Neuronal stem cell (in vitro differentiated cells): ENCODE data around the gene PSTPIP1.

Experiments
- DNase-seq: peaks from one replicate; pipeline ENCODE4 v3.0.0-alpha.2; 2013; ENCODE audit warnings: low spot score
- H2AFZ ChIP-seq: one replicate; pipeline ENCODE4 v1.6.1; 2013; ENCODE audit warnings: mild to moderate bottlenecking, low read length, inconsistent platforms
- H2AK5ac ChIP-seq: 2 replicates; pipeline ENCODE4 v1.6.1; 2013; ENCODE audit warnings: low read depth, mild to moderate bottlenecking, inconsistent platforms, low read length, moderate library complexity, mixed read lengths
- H2BK120ac ChIP-seq: 2 replicates; pipeline ENCODE4 v1.6.1; 2013; ENCODE audit warnings: low read depth, mild to moderate bottlenecking, inconsistent platforms, low read length, moderate library complexity, mixed read lengths
- H2BK12ac ChIP-seq: one replicate; pipeline ENCODE4 v1.6.1; 2013; ENCODE audit warnings: low read length, inconsistent platforms
- H2BK15ac ChIP-seq: 2 replicates; pipeline ENCODE4 v1.6.1; 2013; ENCODE audit warnings: mild to moderate bottlenecking, low read length, inconsistent platforms, mixed read lengths
- H2BK5ac ChIP-seq: one replicate; pipeline ENCODE4 v1.6.1; 2013; ENCODE audit warnings: inconsistent platforms, mild to moderate bottlenecking, low read length, moderate library complexity
- H3K14ac ChIP-seq: one replicate; pipeline ENCODE4 v1.6.1; 2013; ENCODE audit warnings: low read length, inconsistent platforms
- H3K18ac ChIP-seq: 2 replicates; pipeline ENCODE4 v1.6.1; 2013; ENCODE audit warnings: low read length, inconsistent platforms
- H3K23ac ChIP-seq: 2 replicates; pipeline ENCODE4 v1.6.1; 2013; ENCODE audit warnings: low read depth, mild to moderate bottlenecking, mixed read lengths, low read length, inconsistent platforms; ENCODE audit not compliant: poor library complexity
- H3K27ac ChIP-seq: replicated peaks from 3 replicates; pipeline ENCODE4 v1.5.1; 2013; ENCODE audit warnings: low read length, inconsistent platforms
- H3K27me3 ChIP-seq, 3 experiments: 2 replicates each; pipeline ENCODE4 v1.6.1; 2013; ENCODE audit warnings: low read length in 3 of 3, mild to moderate bottlenecking in 2 of 3, inconsistent platforms in 1 of 3, low read depth in 1 of 3, mixed read lengths in 1 of 3, moderate library complexity in 1 of 3; ENCODE audit not compliant: control insufficient read depth in 3 of 3, insufficient read depth in 3 of 3
- H3K36me3 ChIP-seq, 2 donors: replicated peaks in 1 of 2; 2 replicates each; pipeline ENCODE4 v1.6.1; 2013; ENCODE audit warnings: low read length in 2 of 2; ENCODE audit not compliant: control insufficient read depth in 2 of 2, insufficient read depth in 2 of 2
- H3K4ac ChIP-seq: 2 replicates; pipeline ENCODE4 v1.6.1; 2013; ENCODE audit warnings: inconsistent platforms, mild to moderate bottlenecking, low read length, moderate library complexity
- H3K4me1 ChIP-seq, 2 donors: 1 replicate in 1 of 2; 2 replicates in 1 of 2; pipeline ENCODE4 v1.6.1; 2013; ENCODE audit warnings: low read length in 2 of 2, low read depth in 1 of 2; ENCODE audit not compliant: control insufficient read depth in 2 of 2, insufficient read depth in 1 of 2
- H3K4me2 ChIP-seq: one replicate; pipeline ENCODE4 v1.6.1; 2013; ENCODE audit warnings: mild to moderate bottlenecking, low read length, inconsistent platforms; ENCODE audit not compliant: insufficient read depth, poor library complexity, severe bottlenecking
- H3K4me3 ChIP-seq, 2 donors: 2 replicates each; pipeline ENCODE4 v1.5.1; 2013; ENCODE audit warnings: low read length in 2 of 2, mild to moderate bottlenecking in 2 of 2, inconsistent platforms in 1 of 2, moderate library complexity in 1 of 2
- H3K79me1 ChIP-seq: one replicate; pipeline ENCODE4 v1.6.1; 2013; ENCODE audit warnings: low read depth, mild to moderate bottlenecking, inconsistent platforms, low read length, moderate library complexity
- H3K9ac ChIP-seq: one replicate; pipeline ENCODE4 v1.6.1; 2013; ENCODE audit warnings: mild to moderate bottlenecking, low read depth, low read length, inconsistent platforms; ENCODE audit not compliant: poor library complexity
- H3K9me3 ChIP-seq, 2 donors: replicated peaks in 1 of 2; 2 replicates each; pipeline versions ENCODE3 to v1.6.1; 2013; ENCODE audit warnings: low read length in 2 of 2, mild to moderate bottlenecking in 2 of 2, inconsistent platforms in 1 of 2, low read depth in 1 of 2, mixed read lengths in 1 of 2, moderate library complexity in 1 of 2; ENCODE audit not compliant: control insufficient read depth in 2 of 2, insufficient read depth in 1 of 2
- H4K8ac ChIP-seq: one replicate; pipeline ENCODE4 v1.6.1; 2013; ENCODE audit warnings: low read depth, mild to moderate bottlenecking, inconsistent platforms, low read length, moderate library complexity
- H4K91ac ChIP-seq: one replicate; pipeline ENCODE4 v1.6.1; 2013; ENCODE audit warnings: low read length, low read depth, mild to moderate bottlenecking, inconsistent platforms; ENCODE audit not compliant: poor library complexity
- WGBS, 2 donors: extraction: QIAGEN DNeasy Blood & Tissue Kit; methylation state at CpG; one replicate each; pipeline ENCODE4 v1.1.7; 2013; ENCODE audit warnings: missing lambda C conversion rate in 2 of 2, mixed read lengths in 1 of 2; ENCODE audit not compliant: insufficient read length in 2 of 2, insufficient replicate concordance in 1 of 2; ENCODE audit errors: extremely low coverage in 2 of 2; 5-methylcytosine and 5-hydroxymethylcytosine counted together

PSTPIP1 gene

GRCh38 chr15:77038312-77039216 is 43.6 kb downstream of the PSTPIP1 start:
- no peak overlapping the region for H3K4me2 ChIP-seq
- no peak overlapping the region for H2AFZ ChIP-seq
- DNase-seq, result no peak
- H2BK15ac ChIP-seq, result no peak overlapping the region
- H2BK12ac ChIP-seq, result no peak overlapping the region
- H2BK5ac ChIP-seq, result no peak overlapping the region
- H2AK5ac ChIP-seq, result no peak overlapping the region
- no peak overlapping the region for H4K91ac ChIP-seq
- no peak overlapping the region for H3K4me3 ChIP-seq
- no peak overlapping the region for H3K14ac ChIP-seq
- no peak overlapping the region for H3K18ac ChIP-seq
- H3K4me1 ChIP-seq, result peaks cover 0 to 11% of the 10 kb centered on the region in 2 donors
- no peak overlapping the region for H3K4ac ChIP-seq
- H4K8ac ChIP-seq, result no peak overlapping the region
- no peak overlapping the region for H3K27ac ChIP-seq
- no peaks in the 10 kb centered on the region for H3K9me3 ChIP-seq
- no CpG with 5 or more reads among the region's 10 CpGs for WGBS, 2 donors
- peaks cover 9% of the 10 kb centered on the region for H3K79me1 ChIP-seq
- no peak overlapping the region for H2BK120ac ChIP-seq
- no peaks in the 10 kb centered on the region for H3K27me3 ChIP-seq
- no peak overlapping the region for H3K23ac ChIP-seq
- H3K9ac ChIP-seq, result no peak overlapping the region
- H3K36me3 ChIP-seq, result peaks cover 22 to 47% of the 10 kb centered on the region in 2 donors

- H4K91ac ChIP-seq, result no peak overlapping the region
Measured at GRCh38 chr15:77039217-77039533, 44.2 kb downstream of the PSTPIP1 start.

DNA sequence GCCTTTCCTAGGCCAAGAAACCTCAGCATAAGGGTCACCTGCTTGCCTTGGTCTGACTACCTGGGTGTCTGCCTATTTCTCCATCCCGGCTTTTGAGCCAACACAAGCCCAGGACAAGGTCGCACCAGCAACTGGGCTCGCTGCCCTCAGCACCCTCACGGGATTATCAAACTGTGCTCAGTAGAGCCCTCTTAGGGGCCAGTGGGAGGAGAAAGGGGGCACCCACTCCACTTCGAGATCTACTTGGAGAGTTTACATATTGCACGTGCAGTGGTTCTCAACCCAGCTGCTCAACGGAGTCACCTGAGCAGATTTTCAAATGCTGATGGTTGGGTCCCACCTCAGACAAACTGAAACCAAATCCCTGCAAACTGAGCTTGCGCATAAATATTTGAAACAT is 44.9 kb downstream of the PSTPIP1 start:
- Histone ChIP-seq H3K18ac (no peak overlapping the region), H3K4me2 (no peak overlapping the region), H2AK5ac (no peak overlapping the region), H3K23ac (no peak overlapping the region), H3K14ac (no peak overlapping the region), H2BK120ac (no peak overlapping the region), H2AFZ (no peak overlapping the region), H3K9me3 (no peaks in the 10 kb centered on the region), H4K8ac (no peak overlapping the region), H3K27me3 (no peaks in the 10 kb centered on the region), H3K27ac (no peak overlapping the region), H3K36me3 (peaks cover 32 to 60% of the 10 kb centered on the region in 2 donors), H3K4me3 (no peak overlapping the region), H2BK15ac (no peak overlapping the region), H3K4me1 (peaks cover 0 to under 1% of the 10 kb centered on the region in 2 donors), H3K79me1 (peaks cover 7% of the 10 kb centered on the region), H2BK5ac (no peak overlapping the region), H3K9ac (no peak overlapping the region), H4K91ac (no peak overlapping the region), H3K4ac (no peak overlapping the region), H2BK12ac (no peak overlapping the region)
- no peak for DNase-seq
- WGBS, 2 donors, result no CpG with 5 or more reads among the region's 8 CpGs

More at GRCh38 chr15:77039217-77039533, 44.2 kb downstream of the PSTPIP1 start:
- Histone ChIP-seq H2BK5ac (no peak overlapping the region), H3K18ac (no peak overlapping the region), H3K23ac (no peak overlapping the region), H3K14ac (no peak overlapping the region), H3K4ac (no peak overlapping the region), H3K9ac (no peak overlapping the region), H2AK5ac (no peak overlapping the region), H4K8ac (no peak overlapping the region), H2BK120ac (no peak overlapping the region), H2BK12ac (no peak overlapping the region), H3K4me1 (peaks cover 0 to 6% of the 10 kb centered on the region in 2 donors), H3K79me1 (peaks cover 9% of the 10 kb centered on the region), H2AFZ (no peak overlapping the region), H3K27ac (no peak overlapping the region), H3K4me2 (no peak overlapping the region), H3K36me3 (peaks cover 26 to 53% of the 10 kb centered on the region in 2 donors), H3K4me3 (no peak overlapping the region), H3K9me3 (no peaks in the 10 kb centered on the region), H3K27me3 (no peaks in the 10 kb centered on the region), H2BK15ac (no peak overlapping the region)
- no peak for DNase-seq
- WGBS, 2 donors, result no CpG with 5 or more reads among the region's 5 CpGs

DNA sequence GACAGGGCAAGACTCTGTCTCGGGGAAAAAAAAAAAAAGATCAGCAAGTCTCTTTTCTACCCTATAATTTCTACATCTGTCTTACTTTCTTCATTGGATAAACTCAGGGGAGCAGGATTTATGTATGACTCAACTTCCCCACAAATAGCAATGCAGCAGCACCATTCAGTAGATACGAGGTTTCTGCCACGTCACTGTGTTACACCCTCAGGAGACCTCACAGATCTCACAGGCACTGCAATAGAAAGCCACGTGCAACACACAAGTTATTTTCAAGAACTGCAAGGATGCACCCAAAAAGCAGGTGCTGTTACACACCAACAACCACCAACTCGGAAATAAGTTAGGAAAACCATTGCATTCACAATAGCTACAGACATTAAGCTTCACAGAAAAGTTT is 45.7 kb downstream of the PSTPIP1 start:
- Histone ChIP-seq H3K79me1 (peaks cover 6% of the 10 kb centered on the region), H2BK5ac (no peak overlapping the region), H3K4me3 (no peak overlapping the region), H3K23ac (no peak overlapping the region), H3K9ac (no peak overlapping the region), H3K14ac (no peak overlapping the region), H4K8ac (no peak overlapping the region), H3K4me1 (no peaks in the 10 kb centered on the region), H3K18ac (peak overlapping the region; percentile 8), H3K27ac (peak overlapping the region; percentile 2), H3K4ac (no peak overlapping the region), H3K9me3 (no peaks in the 10 kb centered on the region), H3K4me2 (no peak overlapping the region), H2AK5ac (no peak overlapping the region), H2AFZ (no peak overlapping the region), H2BK120ac (no peak overlapping the region), H4K91ac (no peak overlapping the region), H2BK12ac (no peak overlapping the region), H3K36me3 (peaks cover 37 to 63% of the 10 kb centered on the region in 2 donors), H2BK15ac (no peak overlapping the region), H3K27me3 (no peaks in the 10 kb centered on the region)
- no CpG with 5 or more reads among the region's 5 CpGs for WGBS, 2 donors
- DNase-seq, result no peak
